BLaER1 treated with 17β-estradiol and CSF1 and Interleukin-3, amounts not matched to agents 10 nM and 100 nM (cell line): Measurements from ENCODE around the gene FAM131C.
"Not testable (repeated sequence)": the region's sequence is repeated elsewhere in the genome, so short reads cannot be mapped to it uniquely, and the experiment has no call there.

ENCODE experiments used
- H3K27ac ChIP-seq, 11 experiments: shearing (Covaris generic); formaldehyde crosslinking; 2 replicates each; pipeline ENCODE4 v1.8.1; 2022
- H3K27me3 ChIP-seq, 11 experiments: shearing (Covaris generic); formaldehyde crosslinking; 2 replicates each; pipeline ENCODE4 v1.8.1; 2022
- H3K36me3 ChIP-seq, 11 experiments: shearing (Covaris generic); formaldehyde crosslinking; 2 replicates each; pipeline ENCODE4 v1.8.1; 2022
- H3K4me1 ChIP-seq, 10 experiments: shearing (Covaris generic); formaldehyde crosslinking; 2 replicates each; pipeline ENCODE4 v1.8.1; 2022
- H3K4me2 ChIP-seq, 11 experiments: shearing (Covaris generic); formaldehyde crosslinking; 2 replicates each; pipeline ENCODE4 v1.8.1; 2022
- H3K4me3 ChIP-seq, 10 experiments: shearing (Covaris generic); formaldehyde crosslinking; 2 replicates each; pipeline ENCODE4 v1.8.1; 2022
- H3K9ac ChIP-seq, 11 experiments: shearing (Covaris generic); formaldehyde crosslinking; 2 replicates each; pipeline ENCODE4 v1.8.1; 2022
- H3K9me3 ChIP-seq, 11 experiments: shearing (Covaris generic); formaldehyde crosslinking; replicated peaks in 1 of 11; 2 replicates each; pipeline ENCODE4 v1.8.1; 2022
- H4K20me1 ChIP-seq, 11 experiments: shearing (Covaris generic); formaldehyde crosslinking; 2 replicates each; pipeline ENCODE4 v1.8.1; 2022
- Cebpa-rat ChIP-seq, 11 experiments: shearing (Covaris generic); IDR thresholded peaks; 2 replicates each; pipeline ENCODE4 v1.8.1; 2022

FAM131C gene

DNA sequence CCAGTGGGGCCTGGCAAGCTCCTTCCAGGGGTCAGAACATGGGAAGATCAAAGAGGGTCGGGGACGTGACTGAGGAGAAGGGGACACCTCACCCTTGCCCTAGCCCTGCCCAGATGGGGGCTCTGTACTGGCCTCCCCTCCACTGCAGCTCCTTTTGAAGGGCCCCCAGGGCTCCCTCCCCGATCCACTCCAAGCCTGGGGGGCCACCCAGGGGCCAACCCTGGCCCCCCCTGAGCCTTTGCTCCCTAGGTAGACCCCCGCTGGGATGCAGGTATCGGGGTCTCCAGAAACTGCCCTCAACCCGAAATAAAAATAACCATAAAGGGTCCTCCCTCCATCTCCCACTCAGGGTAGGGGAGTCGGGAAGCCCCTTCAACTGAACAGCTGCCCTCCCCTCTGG is 37.4 kb upstream of the FAM131C start:
- peaks cover 0 to 18% (median 0%) of the 10 kb centered on the region in 11 experiments; a peak in 7 of 22 replicates for H4K20me1 ChIP-seq
- H3K36me3 ChIP-seq, result no peaks in the 10 kb centered on the region; a peak in 1 of 22 replicates
- H3K9me3 ChIP-seq, result peaks cover 28 to 37% (median 33%) of the 10 kb centered on the region in 11 experiments
- H3K4me1 ChIP-seq, result no peaks in the 10 kb centered on the region
- H3K27ac ChIP-seq, result no peak overlapping the region
- H3K4me2 ChIP-seq, result no peak overlapping the region
- H3K4me3 ChIP-seq, result no peak overlapping the region
- no peak overlapping the region for H3K9ac ChIP-seq
- TF ChIP-seq Cebpa-rat (IDR thresholded peaks at IDR 0.05), result no peak
- H3K27me3 ChIP-seq, result peaks cover 0 to 65% (median 30%) of the 10 kb centered on the region in 11 experiments; a peak in 15 of 22 replicates

GRCh38 chr1:16110456-16110855 is 37.0 kb upstream of the FAM131C start:
- no peaks in the 10 kb centered on the region; a peak in 1 of 22 replicates for H3K36me3 ChIP-seq
- H3K27ac ChIP-seq, result no peak overlapping the region
- H4K20me1 ChIP-seq, result peaks cover 0 to 16% (median 0%) of the 10 kb centered on the region in 11 experiments; a peak in 7 of 22 replicates
- H3K9me3 ChIP-seq, result peaks cover 28 to 37% (median 33%) of the 10 kb centered on the region in 11 experiments
- no peak overlapping the region for H3K9ac ChIP-seq
- H3K4me3 ChIP-seq, result no peak overlapping the region
- H3K27me3 ChIP-seq, result peaks cover 0 to 61% (median 30%) of the 10 kb centered on the region in 11 experiments; a peak in 15 of 22 replicates
- TF ChIP-seq Cebpa-rat (IDR thresholded peaks at IDR 0.05), result no peak
- no peaks in the 10 kb centered on the region for H3K4me1 ChIP-seq
- H3K4me2 ChIP-seq, result no peak overlapping the region

DNA sequence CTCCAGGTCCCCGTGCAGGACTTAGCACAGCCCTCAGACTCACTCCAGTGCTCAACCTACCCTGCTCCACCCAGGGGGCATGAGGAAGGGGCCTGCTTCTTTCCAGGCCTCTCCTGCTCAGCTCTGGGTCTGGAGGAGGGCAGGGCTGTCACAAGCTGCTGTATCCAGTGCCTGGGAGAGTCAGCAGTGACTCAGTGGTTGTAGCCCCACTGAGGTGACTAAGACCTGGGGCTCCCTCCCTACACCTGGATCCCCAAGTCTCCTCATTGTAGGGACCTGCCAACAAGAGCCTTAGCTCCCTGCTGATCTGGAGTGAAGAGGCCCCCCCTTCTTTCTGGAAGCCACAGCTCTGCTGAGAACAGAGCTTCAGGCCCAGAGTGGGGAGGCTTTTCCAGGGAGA is 36.1 kb upstream of the FAM131C start:
- Histone ChIP-seq H3K4me3 (no peak overlapping the region), H3K27ac (no peak overlapping the region), H3K4me1 (no peaks in the 10 kb centered on the region), H3K27me3 (peaks cover 0 to 52% (median 26%) of the 10 kb centered on the region in 11 experiments; a peak in 15 of 22 replicates), H3K36me3 (no peaks in the 10 kb centered on the region; a peak in 1 of 22 replicates), H3K9me3 (peaks cover 28 to 37% (median 33%) of the 10 kb centered on the region in 11 experiments), H3K9ac (no peak overlapping the region), H3K4me2 (no peak overlapping the region), H4K20me1 (peaks cover 0 to 7% (median 0%) of the 10 kb centered on the region in 11 experiments; a peak in 6 of 22 replicates)
- no peak for TF ChIP-seq Cebpa-rat (IDR thresholded peaks at IDR 0.05)

GRCh38 chr1:16107039-16107438 is 33.6 kb upstream of the FAM131C start:
- not testable (repeated sequence) for H3K27ac ChIP-seq, H3K4me1 ChIP-seq, H4K20me1 ChIP-seq, H3K4me2 ChIP-seq, H3K9ac ChIP-seq, H3K4me3 ChIP-seq, H3K36me3 ChIP-seq
- peaks cover 0 to 32% (median 15%) of the 10 kb centered on the region in 11 experiments; a peak in 12 of 22 replicates for H3K27me3 ChIP-seq
- H3K9me3 ChIP-seq, result peaks cover 43 to 60% (median 52%) of the 10 kb centered on the region in 11 experiments

DNA sequence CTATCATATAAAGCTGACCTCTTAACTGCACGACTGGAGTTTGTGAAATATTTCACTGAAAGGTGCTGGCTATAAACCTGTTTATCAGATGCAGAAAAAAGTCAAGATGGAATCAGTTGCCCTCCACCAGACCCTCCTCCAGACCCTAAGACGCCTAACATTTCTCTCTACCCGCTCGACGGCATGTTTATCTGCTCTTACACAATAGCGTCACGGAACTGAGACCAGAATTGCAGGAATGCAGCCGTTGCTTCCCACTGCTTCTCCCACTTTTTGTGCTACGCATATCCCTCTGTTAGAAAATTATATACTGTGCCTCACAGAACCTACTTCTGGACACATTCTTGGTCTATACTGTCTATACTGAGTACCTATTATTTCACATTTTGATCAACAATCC is 28.2 kb upstream of the FAM131C start:
- Histone ChIP-seq H3K27me3 (no peaks in the 10 kb centered on the region), H3K4me3 (no peak overlapping the region), H3K9me3 (peaks cover 11 to 30% (median 24%) of the 10 kb centered on the region in 11 experiments), H3K4me2 (no peak overlapping the region), H3K9ac (no peak overlapping the region), H3K36me3 (no peaks in the 10 kb centered on the region), H3K27ac (no peak overlapping the region), H4K20me1 (no peaks in the 10 kb centered on the region), H3K4me1 (no peaks in the 10 kb centered on the region)
- no peak for TF ChIP-seq Cebpa-rat (IDR thresholded peaks at IDR 0.05)

DNA sequence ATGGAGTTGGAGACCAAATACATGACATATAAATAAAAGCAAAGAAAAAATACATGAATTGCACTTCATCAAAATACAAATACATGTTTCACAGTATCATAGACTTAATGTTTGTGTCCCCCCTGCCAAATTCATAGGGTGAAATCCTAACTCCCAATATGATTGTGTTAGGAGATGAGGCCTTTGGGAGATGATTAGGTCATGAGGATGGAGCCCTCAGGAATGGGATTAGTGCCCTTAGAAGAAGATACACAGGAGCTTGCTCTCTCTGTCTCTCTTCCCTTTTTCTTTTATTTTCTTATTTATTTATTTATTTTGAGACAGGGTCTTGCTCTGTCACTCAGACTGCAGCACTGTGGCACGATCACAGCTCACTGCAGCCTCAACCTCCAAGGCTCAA is 26.0 kb upstream of the FAM131C start:
- Histone ChIP-seq H3K4me2 (no peak overlapping the region), H3K36me3 (no peaks in the 10 kb centered on the region), H4K20me1 (no peaks in the 10 kb centered on the region), H3K4me1 (no peaks in the 10 kb centered on the region), H3K27me3 (0 out of 22 replicates have a peak, but pooled peaks cover 0 to 6% (median 0%) of the 10 kb centered on the region in 11 experiments), H3K9ac (no peak overlapping the region), H3K9me3 (peaks cover 11 to 29% (median 23%) of the 10 kb centered on the region in 11 experiments), H3K27ac (no peak overlapping the region), H3K4me3 (no peak overlapping the region)
- TF ChIP-seq Cebpa-rat (IDR thresholded peaks at IDR 0.05), result no peak

DNA sequence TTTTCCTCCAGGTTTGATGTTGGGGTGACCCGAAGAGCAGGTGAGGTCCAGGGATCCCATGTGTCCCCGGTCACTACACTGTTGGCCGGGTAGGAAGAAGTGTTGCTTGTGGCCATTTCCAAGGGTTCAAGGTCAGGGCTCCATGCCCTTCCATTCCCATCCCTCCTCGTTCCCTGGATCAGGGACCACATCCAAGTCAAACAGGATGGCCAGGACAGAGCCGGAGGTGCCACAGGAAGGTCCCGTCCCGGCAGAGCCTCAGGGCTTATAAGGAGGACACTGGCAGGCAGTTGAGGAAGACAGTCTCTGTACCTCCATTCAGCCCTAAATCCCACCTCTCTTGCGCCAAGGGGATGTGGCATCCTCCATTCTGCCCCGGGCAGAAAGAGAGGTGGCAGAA is 22.0 kb upstream of the FAM131C start:
- Histone ChIP-seq H3K9ac (no peak overlapping the region), H3K4me2 (no peak overlapping the region), H3K4me3 (no peak overlapping the region), H3K27ac (no peak overlapping the region), H3K4me1 (peaks cover 0 to 5% (median 0%) of the 10 kb centered on the region in 10 experiments; a peak in 3 of 20 replicates), H3K27me3 (peaks cover 0 to 14% (median 0%) of the 10 kb centered on the region in 11 experiments; a peak in 2 of 22 replicates), H3K9me3 (0 out of 22 replicates have a peak, but pooled peaks cover 0 to 6% (median 0%) of the 10 kb centered on the region in 11 experiments), H4K20me1 (peaks cover 0 to 5% (median 0%) of the 10 kb centered on the region in 11 experiments; a peak in 1 of 22 replicates), H3K36me3 (no peaks in the 10 kb centered on the region)
- TF ChIP-seq Cebpa-rat (IDR thresholded peaks at IDR 0.05), result no peak

GRCh38 chr1:16094453-16095158 is 21.2 kb upstream of the FAM131C start:
- no peak overlapping the region for H3K27ac ChIP-seq
- peaks cover 0 to 10% (median 0%) of the 10 kb centered on the region in 11 experiments; a peak in 1 of 22 replicates for H4K20me1 ChIP-seq
- H3K36me3 ChIP-seq, result no peaks in the 10 kb centered on the region
- TF ChIP-seq Cebpa-rat (IDR thresholded peaks at IDR 0.05), result no peak
- peaks cover 0 to 14% (median 0%) of the 10 kb centered on the region in 11 experiments; a peak in 2 of 22 replicates for H3K27me3 ChIP-seq
- H3K4me1 ChIP-seq, result peaks cover 0 to 12% (median 5%) of the 10 kb centered on the region in 10 experiments; a peak in 9 of 20 replicates
- no peak overlapping the region for H3K4me2 ChIP-seq
- no peak overlapping the region for H3K9ac ChIP-seq
- H3K4me3 ChIP-seq, result no peak overlapping the region
- H3K9me3 ChIP-seq, result 0 out of 22 replicates have a peak, but pooled peaks cover 0 to 3% (median 0%) of the 10 kb centered on the region in 11 experiments

- H3K27ac ChIP-seq, result no peak overlapping the region
- no peak overlapping the region for H3K4me2 ChIP-seq
- H3K36me3 ChIP-seq, result no peaks in the 10 kb centered on the region
- peaks cover 7 to 21% (median 13%) of the 10 kb centered on the region in 10 experiments for H3K4me1 ChIP-seq
- H4K20me1 ChIP-seq, result peaks cover 0 to 10% (median 0%) of the 10 kb centered on the region in 11 experiments; a peak in 1 of 22 replicates
- H3K9ac ChIP-seq, result no peak overlapping the region
- peaks cover 0 to 14% (median 0%) of the 10 kb centered on the region in 11 experiments; a peak in 2 of 22 replicates for H3K27me3 ChIP-seq
- no peaks in the 10 kb centered on the region for H3K9me3 ChIP-seq
- TF ChIP-seq Cebpa-rat (IDR thresholded peaks at IDR 0.05), result no peak
- H3K4me3 ChIP-seq, result no peak overlapping the region
Measured at GRCh38 chr1:16093611-16094010, 20.2 kb upstream of the FAM131C start.
